IMR-90 (cell line): ENCODE measurements around the gene PPY. TPM values are rescaled to one million over a fixed set of nuclear protein-coding genes. Genes with fewer than 3 reads are reported as not detected.
"Not testable (repeated sequence)": the region's sequence is repeated elsewhere in the genome, so short reads cannot be mapped to it uniquely, and the experiment has no call there.

Experiments used
- ATAC-seq: fragments of 200-7000 bp; cut with Tn5 transposase; 2 replicates; pipeline ENCODE4 v1.9.1; 2020; ENCODE audit warnings: low read depth, mild to moderate bottlenecking, moderate library complexity
- BruUV-seq: library from RNA; stranded (reverse); fragments of 400-500 nt; replicated peaks from 2 replicates; lab custom pipeline; 2021; lab: Mats Ljungman, UMichigan
- CTCF ChIA-PET: fragments of 300-600 bp; formaldehyde crosslinking; extraction: SDS; loops from one replicate; lab custom pipeline; 2021; ENCODE audit warnings: antibody characterized with exemption; lab: Yijun Ruan, JAX
- POLR2A ChIA-PET: fragments of 300-600 bp; sonication (Branson Sonifier 250); formaldehyde crosslinking; loops from one replicate; lab custom pipeline; 2022; ENCODE audit warnings: antibody characterized with exemption; ENCODE audit not compliant: unreplicated experiment; lab: Charles Lee
- DNase-seq: peaks from one replicate; pipeline ENCODE4 v3.0.0; 2013
- H2AFZ ChIP-seq: replicated peaks from 2 replicates; pipeline ENCODE3; 2013; ENCODE audit warnings: low read length, mild to moderate bottlenecking; ENCODE audit not compliant: poor library complexity
- H2AK5ac ChIP-seq: 2 replicates; pipeline ENCODE4 v1.6.1; 2013; ENCODE audit warnings: low read depth, low read length, inconsistent platforms
- H2AK9ac ChIP-seq: replicated peaks from 2 replicates; pipeline ENCODE3; 2013; ENCODE audit warnings: mild to moderate bottlenecking, low read depth, low read length, moderate library complexity; ENCODE audit not compliant: poor library complexity
- H2BK120ac ChIP-seq: 2 replicates; pipeline ENCODE4 v1.6.1; 2013; ENCODE audit warnings: low read depth, low read length, inconsistent platforms
- H2BK15ac ChIP-seq: 3 replicates; pipeline ENCODE4 v1.6.1; 2013; ENCODE audit warnings: low read depth, low read length, inconsistent platforms
- H2BK20ac ChIP-seq: 2 replicates; pipeline ENCODE4 v1.6.1; 2013; ENCODE audit warnings: low read depth, mild to moderate bottlenecking, inconsistent platforms, low read length, moderate library complexity
- H2BK5ac ChIP-seq: 2 replicates; pipeline ENCODE4 v1.6.1; 2013; ENCODE audit warnings: mild to moderate bottlenecking, low read depth, low read length, inconsistent platforms; ENCODE audit not compliant: poor library complexity, severe bottlenecking
- H3K14ac ChIP-seq: replicated peaks from 2 replicates; pipeline ENCODE4 v1.6.1; 2013; ENCODE audit warnings: low read depth, low read length, inconsistent platforms
- H3K18ac ChIP-seq: 2 replicates; pipeline ENCODE4 v1.6.1; 2013; ENCODE audit warnings: low read depth, low read length, control low read depth
- H3K23ac ChIP-seq: 2 replicates; pipeline ENCODE4 v1.6.1; 2013; ENCODE audit warnings: low read depth, low read length, inconsistent platforms
- H3K27ac ChIP-seq: 2 replicates; pipeline ENCODE4 v1.5.1; 2013; ENCODE audit warnings: mild to moderate bottlenecking, control low read depth, low read length; ENCODE audit not compliant: insufficient read depth
- H3K27me3 ChIP-seq: 2 replicates; pipeline ENCODE4 v1.6.1; 2013; ENCODE audit warnings: low read length; ENCODE audit not compliant: control insufficient read depth, insufficient read depth
- H3K36me3 ChIP-seq: 2 replicates; pipeline ENCODE4 v1.6.1; 2013; ENCODE audit warnings: low read length, mixed read lengths; ENCODE audit not compliant: control insufficient read depth, insufficient read depth
- H3K4ac ChIP-seq: 2 replicates; pipeline ENCODE4 v1.6.1; 2013; ENCODE audit warnings: low read depth, low read length, inconsistent platforms
- H3K4me1 ChIP-seq: 2 replicates; pipeline ENCODE4 v1.6.1; 2013; ENCODE audit warnings: low read length, mixed read lengths; ENCODE audit not compliant: control insufficient read depth, insufficient read depth
- H3K4me2 ChIP-seq: 2 replicates; pipeline ENCODE4 v1.6.1; 2013; ENCODE audit warnings: low read depth, mild to moderate bottlenecking, control low read depth, low read length, moderate library complexity
- H3K4me3 ChIP-seq: 2 replicates; pipeline ENCODE4 v1.5.1; 2013; ENCODE audit warnings: low read depth, mild to moderate bottlenecking, control low read depth, low read length, moderate library complexity; ENCODE audit not compliant: insufficient read depth
- H3K56ac ChIP-seq: 2 replicates; pipeline ENCODE4 v1.6.1; 2013; ENCODE audit warnings: low read length, inconsistent platforms; ENCODE audit not compliant: insufficient read depth; ENCODE audit errors: extremely low read depth
- H3K79me1 ChIP-seq, 2 experiments: 2 replicates each; pipeline ENCODE4 v1.6.1; 2013; ENCODE audit warnings: low read length in 2 of 2, inconsistent platforms in 1 of 2, low read depth in 1 of 2
- H3K9ac ChIP-seq: 2 replicates; pipeline ENCODE4 v1.6.1; 2013; ENCODE audit warnings: low read depth, low read length, control low read depth
- H3K9me1 ChIP-seq: 2 replicates; pipeline ENCODE4 v1.6.1; 2013; ENCODE audit warnings: low read length, inconsistent platforms; ENCODE audit not compliant: insufficient read depth
- H3K9me3 ChIP-seq: 2 replicates; pipeline ENCODE4 v1.6.1; 2013; ENCODE audit warnings: low read length; ENCODE audit not compliant: control insufficient read depth, insufficient read depth
- H4K20me1 ChIP-seq: 2 replicates; pipeline ENCODE4 v1.6.1; 2013; ENCODE audit warnings: low read length, inconsistent platforms; ENCODE audit not compliant: insufficient read depth
- H4K5ac ChIP-seq: 2 replicates; pipeline ENCODE4 v1.6.1; 2013; ENCODE audit warnings: mild to moderate bottlenecking, low read depth, low read length, control low read depth
- H4K8ac ChIP-seq, 2 experiments: 2 replicates each; pipeline ENCODE4 v1.6.1; 2013; ENCODE audit warnings: low read depth in 2 of 2, low read length in 2 of 2, control low read depth in 1 of 2, inconsistent platforms in 1 of 2
- H4K91ac ChIP-seq: 2 replicates; pipeline ENCODE4 v1.6.1; 2013; ENCODE audit warnings: low read depth, low read length, inconsistent platforms; ENCODE audit not compliant: insufficient read depth
- RAD21 ChIP-seq: IDR thresholded peaks from 2 replicates; pipeline ENCODE4 v1.6.1; 2012; ENCODE audit warnings: low read length, improper control_type of control experiment
- WGBS, 2 experiments: methylation state at CpG; one replicate each; pipeline versions ENCODE4 v1.1.5 to v1.1.7; 2013; ENCODE audit warnings: missing lambda C conversion rate in 2 of 2; ENCODE audit not compliant: insufficient read length in 1 of 2; ENCODE audit errors: extremely low coverage in 2 of 2; 5-methylcytosine and 5-hydroxymethylcytosine counted together
- dilution Hi-C: fragments of 300-500 bp; cut with HindIII; formaldehyde crosslinking; loops from one replicate; pipeline ENCODE4 v1.14.3; 2018; ENCODE audit warnings: low sequenced_read_pairs; ENCODE audit not compliant: unreplicated experiment
- in situ Hi-C: fragments of 300-500 bp; cut with MboI; formaldehyde crosslinking; loops from 3 replicates; pipeline ENCODE4 v1.14.3; 2019; ENCODE audit warnings: low sequenced_read_pairs, inconsistent platforms, mixed read lengths
- intact Hi-C: fragments of 100-400 bp; cut with micrococcal nuclease; formaldehyde crosslinking; loops from 2 replicates; pipeline ENCODE4 v1.10.0; 2022
- polyA plus RNA-seq, 3 experiments: library from polyadenylated mRNA; depleted of rRNA; stranded (reverse); fragments of >200 nt; gene quantifications; 2 replicates each; pipeline ENCODE4 v1.2.3, GENCODE V29; 2012; ENCODE audit warnings: low replicate concordance in 1 of 3
- total RNA-seq: library from RNA; depleted of rRNA; stranded (reverse); fragments of >200 nt; gene quantifications from 2 replicates; pipeline ENCODE4 v1.2.3, GENCODE V29; 2012
- TF ChIP-seq, protein P1 (sequence below): conservative IDR thresholded peaks from 2 replicates; pipeline ENCODE4 v1.5.1; 2012; ENCODE audit warnings: mild to moderate bottlenecking, low read depth, low read length, improper control_type of control experiment

Gene PPY
- total and polyA plus RNA-seq, 2 of the 4 experiments (the other 2 are of a cell fraction), result not detected

DNA sequence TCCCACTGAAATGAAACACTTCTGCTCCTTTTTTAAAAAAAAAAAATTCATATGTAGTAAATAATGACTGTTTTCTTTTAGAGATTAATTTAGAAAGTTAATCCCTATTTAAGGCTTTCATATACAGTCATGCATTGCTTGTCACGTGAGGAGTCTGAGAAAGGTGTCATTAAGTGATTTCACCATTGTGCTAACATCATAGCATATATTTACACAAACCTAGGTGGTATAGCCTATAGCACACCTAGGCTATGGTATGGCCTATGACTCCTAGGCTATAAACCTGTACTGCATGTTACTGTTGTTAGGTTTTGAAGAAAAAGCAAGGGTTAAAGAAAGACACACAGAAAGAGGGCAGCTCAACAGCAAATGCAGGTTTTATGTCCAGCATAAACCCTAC lies 13.7 kb downstream of the PPY start:
- Histone ChIP-seq H4K5ac (no peak overlapping the region), H3K4me3 (no peak overlapping the region), H3K4ac (no peak overlapping the region), H3K27me3 (peaks cover 78% of the 10 kb centered on the region), H3K4me2 (no peak overlapping the region), H2AK5ac (no peak overlapping the region), H3K79me1 (no peaks in the 10 kb centered on the region), H3K36me3 (no peaks in the 10 kb centered on the region), H2AFZ (no peak overlapping the region), H3K18ac (no peak overlapping the region), H3K56ac (no peak overlapping the region), H3K9me1 (no peaks in the 10 kb centered on the region), H4K8ac (no peak overlapping the region), H2BK15ac (no peak overlapping the region), H4K91ac (no peak overlapping the region), H3K9ac (no peak overlapping the region), H2BK20ac (no peak overlapping the region), H2BK5ac (no peak overlapping the region), H3K23ac (no peak overlapping the region), H4K20me1 (no peaks in the 10 kb centered on the region), H2BK120ac (no peak overlapping the region), H2AK9ac (no peak overlapping the region), H3K9me3 (no peaks in the 10 kb centered on the region), H3K14ac (no peak overlapping the region), H3K4me1 (no peaks in the 10 kb centered on the region), H3K27ac (no peak overlapping the region)
- DNase-seq (no peak), ATAC-seq (no peak)
- ChIA-PET POLR2A (interaction anchor here (0.6 kb wide), 1 partner anchor 459 kb away, joined by 4 read pairs; no protein-coding TSS in a partner anchor), CTCF (no interaction called here)
- intact Hi-C loops (no loop called here), dilution Hi-C loops (no loop called here), in situ Hi-C loops (no loop called here)
- no peak for TF ChIP-seq RAD21
- TF ChIP-seq, protein P1, sequence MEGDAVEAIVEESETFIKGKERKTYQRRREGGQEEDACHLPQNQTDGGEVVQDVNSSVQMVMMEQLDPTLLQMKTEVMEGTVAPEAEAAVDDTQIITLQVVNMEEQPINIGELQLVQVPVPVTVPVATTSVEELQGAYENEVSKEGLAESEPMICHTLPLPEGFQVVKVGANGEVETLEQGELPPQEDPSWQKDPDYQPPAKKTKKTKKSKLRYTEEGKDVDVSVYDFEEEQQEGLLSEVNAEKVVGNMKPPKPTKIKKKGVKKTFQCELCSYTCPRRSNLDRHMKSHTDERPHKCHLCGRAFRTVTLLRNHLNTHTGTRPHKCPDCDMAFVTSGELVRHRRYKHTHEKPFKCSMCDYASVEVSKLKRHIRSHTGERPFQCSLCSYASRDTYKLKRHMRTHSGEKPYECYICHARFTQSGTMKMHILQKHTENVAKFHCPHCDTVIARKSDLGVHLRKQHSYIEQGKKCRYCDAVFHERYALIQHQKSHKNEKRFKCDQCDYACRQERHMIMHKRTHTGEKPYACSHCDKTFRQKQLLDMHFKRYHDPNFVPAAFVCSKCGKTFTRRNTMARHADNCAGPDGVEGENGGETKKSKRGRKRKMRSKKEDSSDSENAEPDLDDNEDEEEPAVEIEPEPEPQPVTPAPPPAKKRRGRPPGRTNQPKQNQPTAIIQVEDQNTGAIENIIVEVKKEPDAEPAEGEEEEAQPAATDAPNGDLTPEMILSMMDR, result no peak
- no CpG with 5 or more reads among the region's 1 CpG for WGBS, 2 experiments
- BruUV-seq, result no TSS peak

- H3K14ac ChIP-seq, H3K9me3 ChIP-seq, H3K4me3 ChIP-seq, intact Hi-C loops, H3K56ac ChIP-seq, H3K4me2 ChIP-seq, H4K20me1 ChIP-seq, H3K9me1 ChIP-seq, dilution Hi-C loops, H4K5ac ChIP-seq, CTCF ChIA-PET, H2AFZ ChIP-seq, H3K23ac ChIP-seq, H4K91ac ChIP-seq, H3K4me1 ChIP-seq, H3K27ac ChIP-seq, H2BK15ac ChIP-seq, H2AK9ac ChIP-seq, H2BK20ac ChIP-seq, H3K79me1 ChIP-seq, ATAC-seq, H3K18ac ChIP-seq, BruUV-seq, H3K4ac ChIP-seq, H3K9ac ChIP-seq, H3K36me3 ChIP-seq, H2AK5ac ChIP-seq, H2BK5ac ChIP-seq, in situ Hi-C loops, H4K8ac ChIP-seq, DNase-seq, H2BK120ac ChIP-seq: not testable (repeated sequence)
- POLR2A ChIA-PET, result interaction anchor here (0.6 kb wide), 2 partner anchors 16 to 459 kb away, joined by 3 to 4 read pairs; no protein-coding TSS in a partner anchor
- WGBS, 2 experiments, result no CpG with 5 or more reads among the region's 5 CpGs
- H3K27me3 ChIP-seq, result peaks cover 80% of the 10 kb centered on the region
Measured at GRCh38 chr17:43927929-43928328, 14.3 kb downstream of the PPY start.
